ENCODE measurements around the gene RNF113B.

RNF113B gene

DNA sequence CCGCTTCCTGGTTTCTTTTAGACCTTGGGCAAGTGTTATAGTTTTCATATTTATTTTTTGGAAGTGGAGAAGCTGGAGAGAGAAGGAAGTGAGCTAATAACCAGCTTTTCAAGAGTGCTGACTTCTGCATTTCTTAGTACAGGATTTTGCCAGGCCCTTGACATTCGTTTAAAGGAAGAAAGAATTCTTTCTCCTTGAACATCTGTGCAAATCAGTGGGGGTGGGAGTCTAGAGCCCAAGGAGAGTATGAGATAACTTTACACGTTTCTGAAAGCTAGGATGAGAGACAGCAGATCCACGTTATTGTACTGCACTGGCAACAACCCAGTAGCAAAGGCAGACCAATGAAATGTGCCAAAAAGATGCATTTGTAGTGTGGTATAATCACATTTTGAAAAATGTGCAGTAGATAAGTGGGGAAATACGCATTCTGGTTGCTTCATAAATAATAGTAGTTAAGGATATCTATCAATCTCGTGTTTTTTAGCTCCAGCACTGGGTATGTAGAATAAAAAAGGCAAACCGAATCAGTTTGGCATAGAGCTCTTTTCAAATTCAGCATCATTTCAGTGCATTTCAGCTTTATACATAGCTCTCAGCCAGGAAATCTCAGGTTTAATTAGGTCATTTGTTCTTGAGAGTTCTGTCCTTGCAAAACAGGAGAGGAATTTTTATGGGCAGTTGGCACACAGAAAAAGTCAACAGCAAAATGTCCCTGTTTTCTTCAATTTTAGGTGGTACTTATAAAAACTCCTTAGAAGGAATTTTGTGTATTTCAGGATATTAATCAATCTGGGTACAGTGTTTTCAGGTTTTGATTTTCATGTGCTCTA, 4.3 kb downstream of the RNF113B start:
- no peak for TF ChIP-seq CTCF (IDR thresholded peaks at IDR 0.05; ENCODE audit: insufficient read depth, low read depth, low read length, missing control alignments)
- DNase-seq (ENCODE audit: low read depth): no peak
- no peak overlapping the region for H3K4me3 ChIP-seq (ENCODE audit: low read depth, low read length)

DNA sequence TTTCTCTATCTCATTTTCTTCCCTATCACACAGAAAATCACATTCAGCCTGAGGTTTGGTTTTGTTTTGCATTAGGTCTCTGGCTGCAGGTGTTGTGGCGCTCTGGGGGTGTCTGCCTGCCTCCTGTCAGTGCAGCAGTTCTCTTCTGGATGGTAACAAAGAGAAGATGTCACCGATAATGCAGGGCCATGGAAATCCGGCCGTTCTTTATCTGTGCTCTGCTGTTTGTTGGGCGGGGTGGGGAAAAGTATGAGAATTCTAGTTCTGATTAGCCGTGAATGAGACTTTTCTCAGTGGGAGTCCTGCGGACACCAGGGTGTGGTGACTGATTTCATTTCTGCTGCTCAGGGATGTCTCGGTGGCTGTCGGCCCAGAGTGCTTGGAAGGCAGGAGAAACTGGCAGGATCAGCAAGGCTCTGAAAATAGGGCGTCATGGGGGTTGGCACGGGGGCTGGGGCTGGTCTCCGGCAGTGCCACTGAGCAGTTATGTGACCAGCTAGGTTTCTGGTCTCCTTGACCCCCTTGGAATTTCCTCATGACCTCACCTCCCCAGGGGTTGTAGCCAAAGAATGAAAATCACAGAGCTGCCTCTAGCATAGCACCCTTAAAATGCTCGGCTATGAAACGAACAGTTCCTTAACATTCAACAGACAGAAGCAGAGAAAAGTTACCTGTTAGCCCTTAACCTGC, 5.0 kb downstream of the RNF113B start:
- H3K4me3 ChIP-seq (ENCODE audit: low read depth, low read length): no peak overlapping the region
- no peak for DNase-seq (ENCODE audit: low read depth)
- TF ChIP-seq CTCF (IDR thresholded peaks at IDR 0.05; ENCODE audit: insufficient read depth, low read depth, low read length, missing control alignments): no peak

GRCh38 chr13:98169331-98169730, 7.7 kb downstream of the RNF113B start:
- TF ChIP-seq CTCF (IDR thresholded peaks at IDR 0.05; ENCODE audit: insufficient read depth, low read depth, low read length, missing control alignments): no peak
- DNase-seq (ENCODE audit: low read depth): no peak
- H3K4me3 ChIP-seq (ENCODE audit: low read depth, low read length): no peak overlapping the region

GRCh38 chr13:98162935-98163334, 14.1 kb downstream of the RNF113B start:
- DNase-seq (ENCODE audit: low read depth): no peak
- H3K4me3 ChIP-seq (ENCODE audit: low read depth, low read length): no peak overlapping the region
- no peak for TF ChIP-seq CTCF (IDR thresholded peaks at IDR 0.05; ENCODE audit: insufficient read depth, low read depth, low read length, missing control alignments)

DNA sequence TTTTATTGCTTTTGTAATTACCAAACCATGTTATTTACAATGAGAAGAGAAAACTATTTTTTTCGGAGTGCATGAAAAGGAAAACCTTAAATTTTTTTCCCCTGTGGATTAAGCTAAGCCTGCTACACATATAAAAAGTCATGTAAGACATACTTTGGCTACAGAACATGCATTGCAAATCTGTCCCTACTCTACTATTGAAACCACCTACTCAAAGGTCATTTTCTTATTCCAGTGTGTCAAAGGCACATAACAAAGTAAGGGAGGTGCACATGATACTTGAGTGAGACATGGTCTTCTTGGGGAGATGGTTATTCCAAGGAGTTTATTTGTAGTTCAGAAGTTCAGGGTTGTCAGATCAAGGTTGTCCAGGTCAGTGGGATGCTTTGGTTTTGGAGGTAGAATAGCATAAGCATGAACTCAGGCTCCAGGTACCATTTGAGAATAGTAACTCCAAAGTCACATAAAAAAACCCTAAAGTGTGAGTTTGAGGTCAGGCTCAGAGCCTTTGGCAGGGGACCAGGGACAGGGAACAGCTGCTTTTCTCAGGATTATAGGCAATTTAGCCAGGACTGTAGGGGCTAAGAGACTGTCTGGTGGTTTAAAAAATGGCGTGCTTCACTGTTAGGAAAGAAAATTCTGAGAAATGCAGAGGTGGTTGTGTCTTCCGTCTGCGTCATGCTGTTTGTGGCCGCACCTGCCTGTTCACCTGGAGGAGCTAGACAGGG, 18.7 kb downstream of the RNF113B start:
- no peak for TF ChIP-seq CTCF (IDR thresholded peaks at IDR 0.05; ENCODE audit: insufficient read depth, low read depth, low read length, missing control alignments)
- DNase-seq (ENCODE audit: low read depth): no peak
- no peak overlapping the region for H3K4me3 ChIP-seq (ENCODE audit: low read depth, low read length)

DNA sequence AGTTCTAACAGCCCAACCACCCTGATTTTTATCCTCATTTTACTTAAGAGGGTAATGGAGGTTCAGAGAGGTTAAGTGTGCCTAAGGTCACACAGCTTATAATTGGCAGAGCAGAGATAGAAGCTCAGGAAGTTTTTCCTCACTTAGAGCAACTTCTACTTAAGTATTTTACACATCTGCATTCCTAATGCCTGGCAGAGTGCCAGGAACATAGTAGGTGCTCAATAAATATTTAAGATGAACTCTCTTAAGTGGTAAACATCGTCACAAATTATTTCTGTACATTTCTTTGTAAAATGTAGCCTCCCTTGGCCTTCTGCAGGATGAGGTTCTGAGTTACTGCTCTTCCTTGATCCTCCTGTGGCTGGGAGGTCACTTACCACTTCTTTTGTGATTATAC, 19.5 kb downstream of the RNF113B start:
- no peak for TF ChIP-seq CTCF (IDR thresholded peaks at IDR 0.05; ENCODE audit: insufficient read depth, low read depth, low read length, missing control alignments)
- no peak for DNase-seq (ENCODE audit: low read depth)
- no peak overlapping the region for H3K4me3 ChIP-seq (ENCODE audit: low read depth, low read length)
